PFSK-1 (cell line): Measurements from ENCODE around the gene PCED1B.

Experiments
- POLR2AphosphoS5 ChIP-seq: IDR thresholded peaks from 2 replicates; pipeline ENCODE4 v1.6.1; 2012; ENCODE audit warnings: low read depth, mild to moderate bottlenecking, control low read depth, low read length, moderate library complexity
- TAF1 ChIP-seq: IDR thresholded peaks from 2 replicates; pipeline ENCODE4 v1.6.1; 2012; ENCODE audit warnings: low read length, control low read depth, borderline replicate concordance; ENCODE audit not compliant: insufficient read depth

- TF ChIP-seq POLR2AphosphoS5: no peak
- no peak for TF ChIP-seq TAF1
Measured at GRCh38 chr12:47080725-47081502, 1.5 kb downstream of the PCED1B start.
